HAP-1 (cell line): ENCODE results near the gene KDM4C.
"Not testable (repeated sequence)": the region's sequence is repeated elsewhere in the genome, so short reads cannot be mapped to it uniquely, and the experiment has no call there.

ENCODE experiments used
- DNase-seq, 2 experiments: peaks; one replicate each; pipeline ENCODE4 v3.0.0-alpha.2; 2016 to 2020; ENCODE audit warnings: low spot score in 2 of 2
- H3K27me3 ChIP-seq: fragments of 250-450 bp; sonication (Bioruptor Pico); 2 replicates; pipeline ENCODE4 v1.5.1; 2020; ENCODE audit warnings: low read depth, mild to moderate bottlenecking, moderate library complexity
- H3K36me3 ChIP-seq: fragments of 250-450 bp; sonication (Bioruptor Pico); replicated peaks from 2 replicates; pipeline ENCODE4 v1.5.1; 2020; ENCODE audit warnings: mild to moderate bottlenecking
- H3K4me1 ChIP-seq: fragments of 250-450 bp; sonication (Bioruptor Pico); 2 replicates; pipeline ENCODE4 v1.5.1; 2020; ENCODE audit warnings: mild to moderate bottlenecking
- H3K4me3 ChIP-seq: fragments of 250-450 bp; sonication (Bioruptor Pico); 2 replicates; pipeline ENCODE4 v1.5.1; 2020; ENCODE audit warnings: mild to moderate bottlenecking, moderate library complexity
- H3K9me3 ChIP-seq: fragments of 250-450 bp; sonication (Bioruptor Pico); 2 replicates; pipeline ENCODE4 v1.5.1; 2020; ENCODE audit warnings: mild to moderate bottlenecking, moderate library complexity
- in situ Hi-C: fragments of 300-500 bp; cut with MboI; formaldehyde crosslinking; loops from 3 replicates; pipeline ENCODE4 v1.14.3; 2020; ENCODE audit warnings: low sequenced_read_pairs, inconsistent platforms, mixed read lengths

KDM4C gene

GRCh38 chr9:6991418-6991817 lies 233.6 kb downstream of the KDM4C start:
- H3K4me1 ChIP-seq, result no peaks in the 10 kb centered on the region
- no peaks in the 10 kb centered on the region for H3K9me3 ChIP-seq
- H3K4me3 ChIP-seq, result no peak overlapping the region
- H3K36me3 ChIP-seq, result no peaks in the 10 kb centered on the region; the same call in 1 of the 2 replicates
- H3K27me3 ChIP-seq, result no peaks in the 10 kb centered on the region
- no peak for DNase-seq
- in situ Hi-C loops, result no loop called here

DNA sequence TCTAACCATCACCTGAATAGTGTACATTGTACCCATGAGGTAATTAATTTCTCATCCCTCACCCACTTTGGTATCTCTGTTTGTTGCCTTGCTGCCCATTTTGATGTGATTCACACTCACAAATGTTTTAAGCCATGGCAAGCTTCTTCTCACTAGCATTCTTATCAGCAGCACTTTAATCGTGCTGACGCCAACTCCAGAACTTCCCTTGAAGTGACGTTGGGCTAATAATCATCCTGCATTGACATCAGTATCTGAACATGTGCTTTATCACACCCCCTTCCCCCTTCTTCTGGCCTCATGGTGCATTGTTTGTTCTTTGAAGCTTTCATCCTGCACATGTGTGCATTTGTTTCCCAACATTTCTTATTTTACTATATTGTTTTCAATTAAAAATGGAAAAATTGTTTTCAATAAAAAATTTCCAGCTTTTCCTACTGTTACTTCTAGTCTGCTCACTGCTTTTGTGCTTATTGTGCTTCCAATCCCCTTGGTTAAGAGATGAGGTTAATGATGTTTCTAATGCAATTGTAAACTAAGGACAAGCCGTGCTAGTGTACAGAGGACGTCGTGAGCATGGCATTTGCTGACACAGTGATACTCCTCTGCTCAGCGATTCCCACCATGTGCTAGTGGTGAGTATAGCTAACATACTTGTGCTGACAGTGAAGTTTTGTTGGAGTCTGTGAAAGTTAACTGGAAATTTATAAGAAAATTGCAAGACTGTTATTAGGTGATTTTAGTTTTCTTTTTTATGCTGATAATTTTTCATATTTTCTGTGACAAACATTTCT lies 238.5 kb downstream of the KDM4C start:
- H3K4me1 ChIP-seq, result no peaks in the 10 kb centered on the region
- H3K27me3 ChIP-seq, result no peaks in the 10 kb centered on the region
- no peak overlapping the region for H3K4me3 ChIP-seq
- no peaks in the 10 kb centered on the region for H3K9me3 ChIP-seq
- DNase-seq, result no peak
- H3K36me3 ChIP-seq, result no peaks in the 10 kb centered on the region
- in situ Hi-C loops, result no loop called here

- Histone ChIP-seq H3K27me3 (no peaks in the 10 kb centered on the region), H3K9me3 (no peaks in the 10 kb centered on the region), H3K4me3 (no peak overlapping the region), H3K36me3 (no peaks in the 10 kb centered on the region), H3K4me1 (no peaks in the 10 kb centered on the region)
- in situ Hi-C loops, result no loop called here
- DNase-seq, result no peak
Measured at GRCh38 chr9:6997330-6997729, 239.6 kb downstream of the KDM4C start.

- H3K9me3 ChIP-seq, result no peaks in the 10 kb centered on the region
- in situ Hi-C loops, result no loop called here
- no peaks in the 10 kb centered on the region for H3K36me3 ChIP-seq
- no peaks in the 10 kb centered on the region for H3K4me1 ChIP-seq
- no peaks in the 10 kb centered on the region for H3K27me3 ChIP-seq
- DNase-seq, result no peak
- no peak overlapping the region for H3K4me3 ChIP-seq
Measured at GRCh38 chr9:6999794-7000193, 242.0 kb downstream of the KDM4C start.

- H3K36me3 ChIP-seq, result no peaks in the 10 kb centered on the region
Measured at GRCh38 chr9:7001571-7001970, 243.8 kb downstream of the KDM4C start.

DNA sequence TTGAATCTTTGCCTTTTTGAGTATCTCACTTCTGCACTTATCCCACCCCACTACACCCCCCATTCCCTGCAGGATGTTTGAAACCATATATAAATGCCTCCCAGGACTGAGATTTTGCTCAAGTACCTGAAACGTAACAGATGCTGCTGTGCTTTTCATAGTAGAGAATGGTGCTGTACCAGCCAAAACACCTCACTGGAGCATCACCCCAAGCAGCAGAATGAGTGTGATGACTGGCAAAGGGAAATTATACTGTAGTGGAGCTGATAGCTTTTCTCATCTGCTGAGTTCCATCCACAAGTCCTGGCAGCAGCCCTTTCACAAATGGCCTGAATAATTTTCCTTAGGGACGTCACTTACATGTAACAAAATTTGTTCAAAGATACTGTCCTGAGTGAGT lies 246.1 kb downstream of the KDM4C start:
- DNase-seq, result no peak
- H3K4me1 ChIP-seq, result no peaks in the 10 kb centered on the region
- H3K9me3 ChIP-seq, result no peaks in the 10 kb centered on the region
- in situ Hi-C loops, result no loop called here
- H3K36me3 ChIP-seq, result no peaks in the 10 kb centered on the region; the same call in 1 of the 2 replicates
- H3K27me3 ChIP-seq, result no peaks in the 10 kb centered on the region
- H3K4me3 ChIP-seq, result no peak overlapping the region

More at GRCh38 chr9:7001571-7001970, 243.8 kb downstream of the KDM4C start:
- no peaks in the 10 kb centered on the region for H3K4me1 ChIP-seq
- no peaks in the 10 kb centered on the region for H3K9me3 ChIP-seq
- in situ Hi-C loops, result no loop called here
- no peak for DNase-seq
- H3K27me3 ChIP-seq, result no peaks in the 10 kb centered on the region
- H3K4me3 ChIP-seq, result no peak overlapping the region

GRCh38 chr9:7006417-7006816 lies 248.6 kb downstream of the KDM4C start:
- Histone ChIP-seq H3K36me3 (no peaks in the 10 kb centered on the region; the same call in 1 of the 2 replicates), H3K9me3 (peaks cover 2% of the 10 kb centered on the region; the same call in 1 of the 2 replicates), H3K4me1 (0 out of 2 replicates have a peak, but pooled peaks cover 5% of the 10 kb centered on the region), H3K27me3 (no peaks in the 10 kb centered on the region), H3K4me3 (no peak overlapping the region)
- no peak for DNase-seq
- in situ Hi-C loops, result no loop called here

- H3K4me3 ChIP-seq, result no peak overlapping the region
- H3K9me3 ChIP-seq, result peaks cover 2% of the 10 kb centered on the region; the same call in 1 of the 2 replicates
- H3K36me3 ChIP-seq, result no peaks in the 10 kb centered on the region; the same call in none of the 2 replicates
- H3K27me3 ChIP-seq, result no peaks in the 10 kb centered on the region
- H3K4me1 ChIP-seq, result 0 out of 2 replicates have a peak, but pooled peaks cover 6% of the 10 kb centered on the region
- DNase-seq, result no peak
- in situ Hi-C loops, result no loop called here
Measured at GRCh38 chr9:7008411-7008810, 250.6 kb downstream of the KDM4C start.

- Histone ChIP-seq H3K4me3 (no peak overlapping the region), H3K27me3 (no peaks in the 10 kb centered on the region), H3K36me3 (no peaks in the 10 kb centered on the region; the same call in none of the 2 replicates), H3K9me3 (peaks cover 2% of the 10 kb centered on the region; the same call in 1 of the 2 replicates), H3K4me1 (0 out of 2 replicates have a peak, but pooled peaks cover 6% of the 10 kb centered on the region)
- in situ Hi-C loops, result no loop called here
- no peak for DNase-seq
Measured at GRCh38 chr9:7009065-7009464, 251.3 kb downstream of the KDM4C start.

GRCh38 chr9:7011395-7012067 lies 253.8 kb downstream of the KDM4C start:
- Histone ChIP-seq H3K9me3 (peaks cover 2% of the 10 kb centered on the region; the same call in 1 of the 2 replicates), H3K36me3 (no peaks in the 10 kb centered on the region; the same call in none of the 2 replicates), H3K4me3 (no peak overlapping the region), H3K27me3 (no peaks in the 10 kb centered on the region), H3K4me1 (0 out of 2 replicates have a peak, but pooled peaks cover 6% of the 10 kb centered on the region)
- DNase-seq, result peak in 1 of 2 experiments; percentile 6
- in situ Hi-C loops, result no loop called here

GRCh38 chr9:7027996-7028395 lies 270.2 kb downstream of the KDM4C start:
- Histone ChIP-seq H3K4me3 (no peak overlapping the region), H3K36me3 (no peaks in the 10 kb centered on the region), H3K27me3 (no peaks in the 10 kb centered on the region), H3K4me1 (no peaks in the 10 kb centered on the region), H3K9me3 (no peaks in the 10 kb centered on the region)
- DNase-seq, result no peak
- in situ Hi-C loops, result no loop called here

GRCh38 chr9:7028591-7028990 lies 270.8 kb downstream of the KDM4C start:
- Histone ChIP-seq H3K4me3 (no peak overlapping the region), H3K9me3 (no peaks in the 10 kb centered on the region), H3K4me1 (no peaks in the 10 kb centered on the region), H3K36me3 (no peaks in the 10 kb centered on the region), H3K27me3 (no peaks in the 10 kb centered on the region)
- DNase-seq, result no peak
- in situ Hi-C loops, result no loop called here

- in situ Hi-C loops, result not testable (repeated sequence)
Measured at GRCh38 chr9:7030943-7031342, 273.2 kb downstream of the KDM4C start.

More at GRCh38 chr9:7030943-7031342, 273.2 kb downstream of the KDM4C start:
- H3K36me3 ChIP-seq, H3K27me3 ChIP-seq, H3K4me1 ChIP-seq, H3K9me3 ChIP-seq, DNase-seq, H3K4me3 ChIP-seq: not testable (repeated sequence)
